DND-41 (cell line): Measurements from ENCODE around the gene EEF1A1.
"Not testable (repeated sequence)": the region's sequence is repeated elsewhere in the genome, so short reads cannot be mapped to it uniquely, and the experiment has no call there.

Source experiments
- ATAC-seq: fragments of 200-7000 bp; cut with Tn5 transposase; 3 replicates; pipeline ENCODE4 v1.9.1; 2021; ENCODE audit warnings: low read depth; ENCODE audit not compliant: insufficient read depth
- DNase-seq: peaks from one replicate; pipeline ENCODE4 v3.0.0-alpha.2; 2020
- H2AFZ ChIP-seq: 2 replicates; pipeline ENCODE4 v1.6.0; 2012; ENCODE audit warnings: low read depth, low read length
- H3K27ac ChIP-seq: 2 replicates; pipeline ENCODE4 v1.5.1; 2012; ENCODE audit warnings: low read length, inconsistent platforms
- H3K27me3 ChIP-seq: fragments of 200-600 bp; sonication (generic); 2 replicates; pipeline ENCODE4 v1.6.0; 2012; ENCODE audit warnings: low read length, mild to moderate bottlenecking, inconsistent platforms; ENCODE audit not compliant: insufficient read depth, poor library complexity
- H3K36me3 ChIP-seq: 2 replicates; pipeline ENCODE4 v1.5.1; 2012; ENCODE audit warnings: low read length, inconsistent platforms; ENCODE audit not compliant: insufficient read depth
- H3K4me1 ChIP-seq: 2 replicates; pipeline ENCODE4 v1.5.1; 2012; ENCODE audit warnings: mild to moderate bottlenecking, low read length; ENCODE audit not compliant: insufficient read depth
- H3K4me2 ChIP-seq: 2 replicates; pipeline ENCODE4 v1.6.0; 2012; ENCODE audit warnings: mild to moderate bottlenecking, moderate library complexity, low read length, inconsistent platforms; ENCODE audit not compliant: insufficient read depth
- H3K4me3 ChIP-seq, 2 experiments: fragments of 200-600 bp in 1 of 2; shearing (Covaris generic) in 1 of 2; 2 replicates each; pipeline ENCODE4 v1.5.1; 2012 to 2016; ENCODE audit warnings: inconsistent platforms in 2 of 2, low read length in 2 of 2, mild to moderate bottlenecking in 2 of 2, low read depth in 1 of 2, moderate library complexity in 1 of 2
- H3K79me2 ChIP-seq: 2 replicates; pipeline ENCODE4 v1.6.0; 2012; ENCODE audit warnings: low read length, inconsistent platforms; ENCODE audit not compliant: insufficient read depth
- H3K9ac ChIP-seq: 2 replicates; pipeline ENCODE4 v1.6.0; 2012; ENCODE audit warnings: low read depth, mild to moderate bottlenecking, inconsistent platforms, low read length, moderate library complexity
- H3K9me3 ChIP-seq: 2 replicates; pipeline ENCODE4 v1.5.1; 2012; ENCODE audit warnings: low read length, moderate library complexity, mild to moderate bottlenecking, inconsistent platforms; ENCODE audit not compliant: insufficient read depth, severe bottlenecking
- H4K20me1 ChIP-seq: 2 replicates; pipeline ENCODE4 v1.6.0; 2012; ENCODE audit warnings: low read length; ENCODE audit not compliant: insufficient read depth
- CTCF ChIP-seq: IDR thresholded peaks from 2 replicates; pipeline ENCODE4 v1.5.1; 2012; ENCODE audit warnings: borderline replicate concordance, low read length, moderate library complexity, mild to moderate bottlenecking; ENCODE audit not compliant: poor library complexity, severe bottlenecking; ENCODE audit errors: extremely low read depth
- EZH2 ChIP-seq: IDR thresholded peaks from 3 replicates; pipeline ENCODE4 v1.6.1; 2012; ENCODE audit warnings: borderline replicate concordance, low read depth, mild to moderate bottlenecking, moderate library complexity, low read length, inconsistent platforms; ENCODE audit not compliant: severe bottlenecking

Gene EEF1A1

GRCh38 chr6:73547036-73547435, 26.2 kb upstream of the EEF1A1 start:
- H3K27ac ChIP-seq = no peak overlapping the region
- no peaks in the 10 kb centered on the region for H3K79me2 ChIP-seq
- no peaks in the 10 kb centered on the region for H3K27me3 ChIP-seq
- H3K4me1 ChIP-seq = no peaks in the 10 kb centered on the region
- H3K9ac ChIP-seq = no peak overlapping the region
- H3K9me3 ChIP-seq = no peaks in the 10 kb centered on the region
- TF ChIP-seq EZH2 = no peak
- no peak for TF ChIP-seq CTCF
- no peak overlapping the region for H3K4me2 ChIP-seq
- H3K36me3 ChIP-seq = no peaks in the 10 kb centered on the region
- H3K4me3 ChIP-seq = no peak overlapping the region
- ATAC-seq (no peak), DNase-seq (no peak)
- no peaks in the 10 kb centered on the region for H4K20me1 ChIP-seq
- no peak overlapping the region for H2AFZ ChIP-seq

DNA sequence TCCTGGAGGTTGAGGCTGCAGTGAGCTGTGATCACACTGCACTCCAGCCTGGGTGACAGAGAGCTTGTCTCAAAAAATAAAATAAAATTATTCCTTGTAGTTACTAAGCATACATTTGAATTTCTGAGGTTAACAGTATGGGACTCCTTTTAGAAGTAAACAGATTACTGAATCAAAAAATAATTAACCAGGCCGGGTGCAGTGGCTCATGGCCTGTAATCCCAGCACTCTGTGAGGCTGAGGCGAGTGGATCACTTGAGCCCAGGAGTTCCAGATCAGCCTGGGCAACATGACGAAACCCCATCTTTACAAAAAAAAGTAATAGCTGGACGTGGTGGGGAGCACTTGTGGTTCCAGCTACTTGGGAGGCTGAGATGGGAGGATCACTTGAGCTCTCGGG, 22.1 kb upstream of the EEF1A1 start:
- no peaks in the 10 kb centered on the region for H3K79me2 ChIP-seq
- H3K36me3 ChIP-seq = no peaks in the 10 kb centered on the region
- H3K9me3 ChIP-seq = no peaks in the 10 kb centered on the region
- no peak overlapping the region for H3K4me2 ChIP-seq
- no peaks in the 10 kb centered on the region for H3K27me3 ChIP-seq
- no peak overlapping the region for H3K9ac ChIP-seq
- H3K4me1 ChIP-seq = no peaks in the 10 kb centered on the region
- TF ChIP-seq CTCF (no peak), EZH2 (no peak)
- ATAC-seq = no peak
- no peaks in the 10 kb centered on the region for H4K20me1 ChIP-seq
- no peak for DNase-seq
- no peak overlapping the region for H3K27ac ChIP-seq
- no peak overlapping the region for H2AFZ ChIP-seq
- H3K4me3 ChIP-seq = no peak overlapping the region

- H3K27ac ChIP-seq, H3K9me3 ChIP-seq, H3K9ac ChIP-seq, DNase-seq, H3K4me3 ChIP-seq, H4K20me1 ChIP-seq, H2AFZ ChIP-seq, H3K36me3 ChIP-seq, H3K27me3 ChIP-seq, ATAC-seq, H3K79me2 ChIP-seq, H3K4me1 ChIP-seq, H3K4me2 ChIP-seq: not testable (repeated sequence)
Observed at GRCh38 chr6:73542481-73542880, 21.6 kb upstream of the EEF1A1 start.

DNA sequence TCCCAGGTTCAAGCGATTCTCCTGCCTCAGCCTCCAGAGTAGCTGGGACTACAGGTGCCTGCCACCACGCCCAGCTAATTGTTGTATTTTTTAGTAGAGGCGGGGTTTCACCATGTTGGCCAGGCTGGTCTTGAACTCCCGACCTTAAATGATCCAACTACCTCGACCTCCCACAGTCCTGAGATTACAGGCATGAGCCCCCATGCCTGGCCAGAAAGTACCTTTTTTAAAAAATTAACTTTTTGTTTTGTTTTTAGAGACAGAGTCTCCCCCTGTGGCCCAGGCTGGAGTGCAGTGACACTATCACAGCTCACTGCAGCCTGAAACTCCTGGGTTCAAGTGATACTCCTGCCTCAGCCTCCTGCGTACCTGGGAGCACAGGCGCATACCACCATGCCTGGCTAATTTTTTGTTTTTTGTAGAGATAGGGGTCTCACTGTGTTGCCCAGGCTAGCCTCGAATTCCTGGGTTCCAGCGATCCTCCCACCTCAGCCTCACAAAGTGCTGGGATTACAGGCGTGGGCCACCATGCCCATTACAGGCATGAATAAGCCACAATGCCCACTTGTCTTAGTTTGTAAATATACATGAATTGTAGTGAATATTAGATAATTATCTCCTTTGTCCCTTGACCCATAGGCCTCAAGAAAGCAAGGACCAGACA, 17.4 kb upstream of the EEF1A1 start:
- no peaks in the 10 kb centered on the region for H3K79me2 ChIP-seq
- H3K4me3 ChIP-seq = no peak overlapping the region
- no peak overlapping the region for H3K4me2 ChIP-seq
- no peaks in the 10 kb centered on the region for H3K9me3 ChIP-seq
- no peaks in the 10 kb centered on the region for H3K36me3 ChIP-seq
- TF ChIP-seq EZH2 (no peak), CTCF (no peak)
- H3K9ac ChIP-seq = no peak overlapping the region
- no peaks in the 10 kb centered on the region for H3K27me3 ChIP-seq
- no peaks in the 10 kb centered on the region for H3K4me1 ChIP-seq
- H2AFZ ChIP-seq = no peak overlapping the region
- H3K27ac ChIP-seq = no peak overlapping the region
- no peak for ATAC-seq
- DNase-seq = no peak
- H4K20me1 ChIP-seq = no peaks in the 10 kb centered on the region
